Subcutaneous adipose tissue (tissue), 4 donors: ENCODE results near the gene NDEL1. TPM values are rescaled to one million over a fixed set of nuclear protein-coding genes. Genes with fewer than 3 reads are reported as not detected.

Experiments used
- total RNA-seq, 4 donors: library from RNA; depleted of rRNA; stranded (reverse); fragments of >200 nt; gene quantifications; one replicate each; pipeline ENCODE4 v1.1.0, GENCODE V29; 2016
- TF ChIP-seq, protein P1 (sequence below): fragments of 450-650 bp; IDR thresholded peaks from one replicate; pipeline ENCODE4 v1.5.1; 2016; ENCODE audit warnings: low read depth, mild to moderate bottlenecking, control low read depth, antibody characterized with exemption, moderate library complexity

Gene NDEL1
- total RNA-seq, 4 donors from 2014 or later: 58.3 to 80.4 (median 67.3) TPM

- TF ChIP-seq, protein P1, sequence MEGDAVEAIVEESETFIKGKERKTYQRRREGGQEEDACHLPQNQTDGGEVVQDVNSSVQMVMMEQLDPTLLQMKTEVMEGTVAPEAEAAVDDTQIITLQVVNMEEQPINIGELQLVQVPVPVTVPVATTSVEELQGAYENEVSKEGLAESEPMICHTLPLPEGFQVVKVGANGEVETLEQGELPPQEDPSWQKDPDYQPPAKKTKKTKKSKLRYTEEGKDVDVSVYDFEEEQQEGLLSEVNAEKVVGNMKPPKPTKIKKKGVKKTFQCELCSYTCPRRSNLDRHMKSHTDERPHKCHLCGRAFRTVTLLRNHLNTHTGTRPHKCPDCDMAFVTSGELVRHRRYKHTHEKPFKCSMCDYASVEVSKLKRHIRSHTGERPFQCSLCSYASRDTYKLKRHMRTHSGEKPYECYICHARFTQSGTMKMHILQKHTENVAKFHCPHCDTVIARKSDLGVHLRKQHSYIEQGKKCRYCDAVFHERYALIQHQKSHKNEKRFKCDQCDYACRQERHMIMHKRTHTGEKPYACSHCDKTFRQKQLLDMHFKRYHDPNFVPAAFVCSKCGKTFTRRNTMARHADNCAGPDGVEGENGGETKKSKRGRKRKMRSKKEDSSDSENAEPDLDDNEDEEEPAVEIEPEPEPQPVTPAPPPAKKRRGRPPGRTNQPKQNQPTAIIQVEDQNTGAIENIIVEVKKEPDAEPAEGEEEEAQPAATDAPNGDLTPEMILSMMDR: no peak
Measured at GRCh38 chr17:8484465-8484864, 48.8 kb downstream of the NDEL1 start.

DNA sequence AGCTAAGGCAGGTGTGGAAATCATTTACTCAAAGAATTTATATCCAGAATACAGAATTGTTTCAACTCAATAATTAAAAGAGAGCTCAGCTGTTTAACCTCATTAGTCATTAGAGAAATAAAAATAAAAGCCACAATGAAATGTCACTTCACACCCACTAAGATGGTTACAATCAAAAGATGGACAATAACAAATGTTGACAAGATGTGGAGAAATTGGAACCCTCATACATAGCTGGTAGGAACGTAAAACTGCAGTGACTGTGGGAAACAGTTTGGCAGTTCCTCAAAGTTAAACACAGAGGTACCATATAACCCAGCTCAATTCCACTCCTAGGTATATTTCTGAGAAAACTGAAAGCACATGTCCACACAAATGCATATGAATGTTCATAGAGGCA is 49.8 kb downstream of the NDEL1 start:
- TF ChIP-seq, protein P1: no peak

DNA sequence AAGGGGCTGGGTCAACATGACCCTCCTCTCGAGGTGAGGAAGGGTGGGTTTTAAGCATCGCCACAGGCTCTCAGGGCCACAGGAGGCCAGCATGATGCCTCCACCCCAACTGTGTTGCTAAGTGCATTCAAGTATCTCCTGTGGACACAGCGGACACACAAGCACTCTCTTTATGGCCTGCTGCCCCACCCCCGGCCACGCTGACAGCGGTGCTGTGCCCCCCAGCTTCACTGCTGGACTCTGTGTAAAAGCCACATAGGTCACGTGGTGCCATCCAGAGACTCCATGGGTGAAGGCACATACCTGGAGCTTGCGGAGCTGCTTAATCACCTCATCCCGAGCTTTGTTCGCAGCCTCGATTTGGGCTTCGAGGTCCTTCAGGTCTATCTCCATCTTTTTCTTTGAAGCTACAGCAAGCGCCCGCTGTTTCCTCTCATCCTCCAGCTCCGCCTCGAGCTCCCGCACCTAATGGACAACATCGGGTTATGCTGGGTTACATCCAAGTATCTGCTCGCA is 51.5 kb downstream of the NDEL1 start:
- TF ChIP-seq, protein P1: no peak

GRCh38 chr17:8487743-8488142 is 52.1 kb downstream of the NDEL1 start:
- TF ChIP-seq, protein P1: no peak

- TF ChIP-seq, protein P1: no peak
Measured at GRCh38 chr17:8488491-8488890, 52.8 kb downstream of the NDEL1 start.

DNA sequence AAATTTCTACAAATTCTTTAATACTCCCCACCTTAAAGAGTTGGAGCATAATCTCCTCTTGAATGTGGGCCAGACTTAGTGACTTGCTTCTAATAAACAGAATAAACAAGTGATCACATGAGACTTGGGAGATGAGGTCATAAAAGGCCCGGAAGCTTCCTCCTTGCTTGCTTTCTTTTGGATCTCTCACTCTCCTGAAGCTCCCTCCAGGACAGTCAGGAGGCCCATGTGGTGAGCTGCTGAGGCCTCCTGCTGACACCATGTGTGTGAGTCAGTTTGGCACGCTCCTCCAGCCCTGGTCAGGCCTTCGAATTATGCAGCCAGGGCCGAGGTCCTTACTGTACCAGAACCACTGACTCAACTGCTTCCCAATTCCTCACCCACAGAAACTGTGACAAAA is 53.2 kb downstream of the NDEL1 start:
- TF ChIP-seq, protein P1: no peak

DNA sequence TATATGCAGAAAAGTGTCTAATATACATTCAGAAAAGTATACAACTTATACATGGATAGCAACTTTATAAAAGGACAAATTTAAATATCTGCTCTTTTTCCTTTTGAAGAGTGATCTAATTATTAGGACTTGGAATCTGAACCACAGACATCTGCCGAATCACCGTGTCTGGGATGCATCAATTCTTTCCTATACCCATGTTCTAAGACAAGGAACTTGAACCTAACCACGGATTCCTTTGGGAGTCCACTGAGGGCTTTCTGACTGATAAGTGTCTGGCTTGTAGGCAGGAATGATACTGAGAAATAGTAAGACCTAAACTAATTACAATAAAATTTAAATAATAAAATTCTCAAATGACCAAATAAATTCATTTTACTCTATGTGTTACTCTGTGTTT is 54.2 kb downstream of the NDEL1 start:
- TF ChIP-seq, protein P1: no peak
